Neural progenitor cell (in vitro differentiated cells): Measurements from ENCODE around the gene AHI1. TPM values are rescaled to one million over a fixed set of nuclear protein-coding genes. Genes with fewer than 3 reads are reported as not detected.

Source experiments
- DNase-seq: peaks from one replicate; pipeline ENCODE4 v3.0.0-alpha.2; 2016; ENCODE audit warnings: low spot score
- H2AFZ ChIP-seq: fragments of 200-600 bp; sonication (generic); replicated peaks from 2 replicates; pipeline ENCODE4 v1.6.1; 2016; ENCODE audit warnings: antibody characterized with exemption
- H3F3A ChIP-seq: fragments of 200-600 bp; sonication (generic); 2 replicates; pipeline ENCODE4 v1.6.1; 2016; ENCODE audit warnings: antibody characterized with exemption, low read depth
- H3K27ac ChIP-seq: fragments of 200-600 bp; sonication (generic); 2 replicates; pipeline ENCODE4 v1.5.1; 2016; ENCODE audit warnings: mild to moderate bottlenecking
- H3K27me3 ChIP-seq: fragments of 200-600 bp; sonication (generic); 2 replicates; pipeline ENCODE4 v1.6.1; 2016; ENCODE audit warnings: mild to moderate bottlenecking, moderate library complexity
- H3K36me3 ChIP-seq: fragments of 200-600 bp; sonication (generic); 2 replicates; pipeline ENCODE4 v1.5.1; 2016
- H3K4me1 ChIP-seq: fragments of 200-600 bp; sonication (generic); 2 replicates; pipeline ENCODE4 v1.6.1; 2016; ENCODE audit warnings: mixed run types
- H3K4me2 ChIP-seq: fragments of 200-600 bp; sonication (generic); 2 replicates; pipeline ENCODE4 v1.6.1; 2016
- H3K4me3 ChIP-seq: fragments of 200-600 bp; sonication (generic); 2 replicates; pipeline ENCODE4 v1.5.1; 2016
- H3K79me2 ChIP-seq: fragments of 200-600 bp; sonication (generic); 2 replicates; pipeline ENCODE4 v1.6.1; 2016; ENCODE audit warnings: low read depth
- H3K9ac ChIP-seq: fragments of 200-600 bp; sonication (generic); 2 replicates; pipeline ENCODE4 v1.6.1; 2016
- H3K9me3 ChIP-seq: fragments of 200-600 bp; sonication (generic); 2 replicates; pipeline ENCODE4 v1.5.1; 2016; ENCODE audit warnings: low read depth
- H4K20me1 ChIP-seq: fragments of 200-600 bp; sonication (generic); 2 replicates; pipeline ENCODE4 v1.6.1; 2016; ENCODE audit warnings: low read depth
- H3K27ac Mint-ChIP-seq: 3 replicates; pipeline ENCODE4 v1.8.0; 2021; ENCODE audit warnings: mixed read lengths
- H3K27me3 Mint-ChIP-seq: 2 replicates; pipeline ENCODE4 v1.8.0; 2022; ENCODE audit warnings: low read depth, mild to moderate bottlenecking, inconsistent platforms, moderate library complexity, mixed read lengths; ENCODE audit not compliant: insufficient read depth
- H3K36me3 Mint-ChIP-seq: 3 replicates; pipeline ENCODE4 v1.8.0; 2021; ENCODE audit warnings: mixed read lengths
- H3K4me1 Mint-ChIP-seq: 3 replicates; pipeline ENCODE4 v1.8.0; 2021; ENCODE audit warnings: mixed read lengths
- H3K4me3 Mint-ChIP-seq: 3 replicates; pipeline ENCODE4 v1.8.0; 2021; ENCODE audit warnings: mild to moderate bottlenecking, moderate library complexity, mixed read lengths
- H3K9me3 Mint-ChIP-seq: 3 replicates; pipeline ENCODE4 v1.8.0; 2020; ENCODE audit warnings: mixed read lengths
- CTCF ChIP-seq: fragments of 200-600 bp; sonication (generic); IDR thresholded peaks from 2 replicates; pipeline ENCODE4 v1.5.1; 2017; ENCODE audit warnings: antibody characterized with exemption, mild to moderate bottlenecking
- EZH2 ChIP-seq: fragments of 200-600 bp; sonication (generic); IDR thresholded peaks from 2 replicates; pipeline ENCODE4 v1.6.1; 2017; ENCODE audit warnings: antibody characterized with exemption, mild to moderate bottlenecking, moderate library complexity
- EZH2phosphoT487 ChIP-seq: fragments of 200-600 bp; sonication (generic); IDR thresholded peaks from 2 replicates; pipeline ENCODE4 v1.6.1; 2017; ENCODE audit warnings: antibody characterized with exemption
- total RNA-seq: library from RNA; depleted of rRNA; stranded (reverse); fragments of >200 nt; gene quantifications from 2 replicates; pipeline ENCODE4 v1.2.3, GENCODE V29; 2015; ENCODE audit warnings: low replicate concordance

Gene AHI1
- total RNA-seq, 1 donor from 2014 or later: 26.2 TPM

GRCh38 chr6:135438907-135439535, 58.5 kb downstream of the AHI1 start:
- Mint-ChIP-seq H3K9me3 (no peaks in the 10 kb centered on the region), H3K36me3 (peaks cover 4% of the 10 kb centered on the region), H3K4me1 (no peaks in the 10 kb centered on the region), H3K27ac (no peak overlapping the region), H3K27me3 (no peaks in the 10 kb centered on the region), H3K4me3 (no peak overlapping the region)
- H3K36me3 ChIP-seq: no peaks in the 10 kb centered on the region
- no peak for TF ChIP-seq EZH2
- no peak for TF ChIP-seq EZH2phosphoT487
- TF ChIP-seq CTCF: peak; percentile 61
- no peaks in the 10 kb centered on the region for H3K9me3 ChIP-seq
- no peaks in the 10 kb centered on the region for H3K79me2 ChIP-seq
- no peak overlapping the region for H3K9ac ChIP-seq
- no peak overlapping the region for H2AFZ ChIP-seq
- no peak overlapping the region for H3K4me2 ChIP-seq
- H3K27ac ChIP-seq: no peak overlapping the region
- H3K27me3 ChIP-seq: no peaks in the 10 kb centered on the region
- no peaks in the 10 kb centered on the region for H3F3A ChIP-seq
- DNase-seq: peak; percentile 12
- no peak overlapping the region for H3K4me3 ChIP-seq
- H3K4me1 ChIP-seq: no peaks in the 10 kb centered on the region
- no peaks in the 10 kb centered on the region for H4K20me1 ChIP-seq

DNA sequence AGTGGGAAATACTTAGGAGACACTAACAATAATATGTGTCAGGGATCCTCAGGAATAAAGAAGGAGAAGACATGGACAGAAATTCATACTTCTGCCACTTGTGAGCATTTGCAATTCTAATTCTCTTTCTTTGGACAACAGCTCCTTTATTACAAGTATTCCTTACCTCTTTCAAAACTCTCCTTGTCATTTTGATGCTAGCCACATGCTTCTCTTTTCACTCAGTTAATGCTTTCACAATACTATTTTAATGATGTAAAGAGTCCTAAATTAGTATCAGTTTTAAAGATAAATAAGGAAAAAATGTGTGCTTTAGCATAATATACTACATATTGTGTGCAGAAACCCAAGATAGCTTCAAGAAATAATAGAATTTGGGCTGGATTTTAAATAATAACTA, 62.5 kb downstream of the AHI1 start:
- no peaks in the 10 kb centered on the region for H3K9me3 Mint-ChIP-seq
- H3K27me3 ChIP-seq: no peaks in the 10 kb centered on the region
- H3K9me3 ChIP-seq: no peaks in the 10 kb centered on the region
- no peak overlapping the region for H3K4me2 ChIP-seq
- no peak overlapping the region for H3K4me3 Mint-ChIP-seq
- no peak overlapping the region for H3K9ac ChIP-seq
- H3K27ac Mint-ChIP-seq: no peak overlapping the region
- TF ChIP-seq EZH2phosphoT487 (no peak), EZH2 (no peak), CTCF (no peak)
- peaks cover 3% of the 10 kb centered on the region for H3K36me3 ChIP-seq
- no peaks in the 10 kb centered on the region for H3K79me2 ChIP-seq
- no peak for DNase-seq
- no peaks in the 10 kb centered on the region for H3K4me1 Mint-ChIP-seq
- no peak overlapping the region for H3K4me3 ChIP-seq
- no peak overlapping the region for H3K27ac ChIP-seq
- no peaks in the 10 kb centered on the region for H3K27me3 Mint-ChIP-seq
- H4K20me1 ChIP-seq: no peaks in the 10 kb centered on the region
- no peaks in the 10 kb centered on the region for H3K4me1 ChIP-seq
- no peaks in the 10 kb centered on the region for H3F3A ChIP-seq
- H3K36me3 Mint-ChIP-seq: peaks cover 3% of the 10 kb centered on the region
- H2AFZ ChIP-seq: no peak overlapping the region

DNA sequence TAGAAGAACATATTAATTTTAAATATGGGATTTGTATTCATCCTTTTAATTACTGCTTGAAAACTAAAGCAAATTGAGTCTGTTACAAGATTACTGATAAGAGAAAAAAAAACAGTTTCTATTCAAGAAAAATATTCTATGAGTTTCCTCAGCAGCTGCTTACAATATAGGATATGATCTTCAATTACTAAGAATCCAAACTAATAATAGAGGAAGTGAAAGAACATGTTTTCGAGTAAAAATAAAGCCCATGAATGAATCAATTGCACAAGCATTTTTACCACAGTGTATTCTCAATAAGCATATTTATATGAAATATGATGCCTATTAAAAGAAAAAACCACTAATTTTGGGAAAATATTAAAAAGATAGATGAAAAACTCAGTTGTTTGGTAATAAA, 63.4 kb downstream of the AHI1 start:
- H3F3A ChIP-seq: no peaks in the 10 kb centered on the region
- no peaks in the 10 kb centered on the region for H3K9me3 ChIP-seq
- no peaks in the 10 kb centered on the region for H3K9me3 Mint-ChIP-seq
- no peak overlapping the region for H3K4me3 ChIP-seq
- no peak overlapping the region for H3K4me2 ChIP-seq
- H3K4me1 ChIP-seq: no peaks in the 10 kb centered on the region
- H3K27ac ChIP-seq: no peak overlapping the region
- no peak overlapping the region for H2AFZ ChIP-seq
- peaks cover 3% of the 10 kb centered on the region for H3K36me3 ChIP-seq
- no peak overlapping the region for H3K9ac ChIP-seq
- no peak overlapping the region for H3K4me3 Mint-ChIP-seq
- no peaks in the 10 kb centered on the region for H3K27me3 Mint-ChIP-seq
- H3K4me1 Mint-ChIP-seq: no peaks in the 10 kb centered on the region
- H3K79me2 ChIP-seq: no peaks in the 10 kb centered on the region
- no peak for DNase-seq
- H3K27ac Mint-ChIP-seq: no peak overlapping the region
- H3K27me3 ChIP-seq: no peaks in the 10 kb centered on the region
- peaks cover 3% of the 10 kb centered on the region for H3K36me3 Mint-ChIP-seq
- no peaks in the 10 kb centered on the region for H4K20me1 ChIP-seq
- TF ChIP-seq EZH2 (no peak), CTCF (no peak), EZH2phosphoT487 (no peak)
